ENCODE measurements around the gene ARHGAP10.

The ARHGAP10 gene

GRCh38 chr4:147828331-147828905 is 96.5 kb downstream of the ARHGAP10 start:
- no peak for DNase-seq

- DNase-seq, result no peak
These were observed 97.7 kb downstream of the ARHGAP10 start for GRCh38 chr4:147829401-147830101.

DNA sequence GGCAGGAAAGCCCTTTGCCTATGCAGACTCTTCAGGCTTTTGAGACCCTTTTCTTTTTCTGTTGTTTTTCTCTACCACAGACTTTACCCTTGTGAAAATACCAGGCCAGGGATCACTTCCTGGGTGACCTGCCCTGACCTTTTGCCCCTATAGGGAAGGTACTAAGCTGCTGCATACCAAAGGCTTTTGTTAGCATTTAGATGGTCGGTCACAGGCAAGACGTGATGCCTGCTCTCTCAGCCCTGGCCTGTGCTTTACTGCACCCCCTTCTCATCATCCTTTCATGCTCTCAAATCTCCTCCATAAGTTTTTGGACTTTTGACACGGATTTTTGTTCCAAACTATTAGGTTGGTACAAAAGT is 98.2 kb downstream of the ARHGAP10 start:
- DNase-seq, result no peak

GRCh38 chr4:147830987-147831386 is 99.1 kb downstream of the ARHGAP10 start:
- DNase-seq, result no peak

DNA sequence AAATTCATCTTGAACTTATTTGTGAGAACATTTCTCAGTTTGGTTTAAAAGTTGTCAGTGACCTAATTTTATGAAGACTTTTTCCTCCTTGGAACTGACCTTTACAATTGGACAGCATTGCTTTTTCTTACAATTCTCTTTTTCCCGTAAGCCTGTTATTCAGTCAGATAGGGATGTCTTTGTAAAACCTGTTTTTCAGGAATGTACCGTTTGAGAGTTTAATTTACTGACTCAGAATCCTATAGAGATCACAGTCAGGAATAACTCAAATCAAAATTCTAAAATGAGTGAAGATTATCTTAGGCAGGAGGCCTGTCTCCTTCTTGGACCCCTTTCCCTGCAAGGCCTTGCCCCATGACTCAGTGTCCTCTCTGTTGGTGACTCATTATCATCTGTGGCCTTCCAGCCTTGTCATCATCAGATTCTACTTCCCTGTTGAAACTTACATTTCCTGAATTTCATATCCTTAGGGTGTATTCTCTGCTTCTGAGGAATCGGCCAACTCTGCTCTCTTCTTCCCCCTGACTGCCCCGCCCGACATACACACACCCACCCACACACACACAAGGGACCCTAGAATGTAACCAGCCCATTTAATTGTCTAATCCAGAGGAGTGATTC is 99.8 kb downstream of the ARHGAP10 start:
- no peak for DNase-seq

- DNase-seq, result no peak
These were observed 101.4 kb downstream of the ARHGAP10 start for GRCh38 chr4:147833254-147833653.

- no peak for DNase-seq
These were observed 101.9 kb downstream of the ARHGAP10 start for GRCh38 chr4:147833741-147834140.

GRCh38 chr4:147834480-147834879 is 102.6 kb downstream of the ARHGAP10 start:
- DNase-seq, result no peak

DNA sequence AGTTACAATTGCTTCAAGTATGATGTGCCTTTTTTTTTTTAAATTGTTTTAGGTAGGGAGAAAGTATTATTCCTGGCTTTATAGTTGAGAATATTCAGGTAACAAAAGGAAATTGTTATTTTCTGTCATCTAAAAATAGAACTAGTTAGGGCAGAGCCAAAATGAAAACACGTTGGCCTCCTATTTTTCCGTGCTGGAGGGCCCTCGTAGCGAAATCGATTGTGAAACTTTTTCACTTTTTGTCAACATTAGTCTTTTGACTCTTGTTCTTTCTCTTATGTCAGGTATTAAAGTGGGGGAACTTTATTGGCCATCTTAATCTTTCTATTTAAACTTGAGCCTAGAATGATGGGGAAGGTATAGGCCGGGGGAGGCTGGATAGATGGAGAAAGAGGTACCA is 104.9 kb downstream of the ARHGAP10 start:
- no peak for DNase-seq

- no peak for DNase-seq
These were observed 105.5 kb downstream of the ARHGAP10 start for GRCh38 chr4:147837435-147837834.

DNA sequence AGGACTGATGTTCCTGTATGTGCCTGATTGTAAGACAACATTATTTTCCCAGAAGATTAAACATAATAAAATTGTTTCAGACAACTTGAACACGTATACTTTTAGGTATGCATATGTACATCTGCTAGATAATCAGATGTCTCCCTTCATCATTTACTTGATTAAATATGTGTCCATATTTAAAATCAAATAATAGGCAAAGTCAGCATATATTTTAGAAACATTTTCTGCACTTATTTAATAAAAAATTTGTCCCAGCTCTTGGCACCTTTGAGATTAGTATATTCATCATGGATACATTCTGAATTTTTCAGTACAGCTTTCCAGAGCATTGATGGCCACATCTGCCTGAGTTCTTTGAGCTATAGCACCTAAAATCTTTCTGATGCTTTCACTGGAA is 106.0 kb downstream of the ARHGAP10 start:
- no peak for DNase-seq

DNA sequence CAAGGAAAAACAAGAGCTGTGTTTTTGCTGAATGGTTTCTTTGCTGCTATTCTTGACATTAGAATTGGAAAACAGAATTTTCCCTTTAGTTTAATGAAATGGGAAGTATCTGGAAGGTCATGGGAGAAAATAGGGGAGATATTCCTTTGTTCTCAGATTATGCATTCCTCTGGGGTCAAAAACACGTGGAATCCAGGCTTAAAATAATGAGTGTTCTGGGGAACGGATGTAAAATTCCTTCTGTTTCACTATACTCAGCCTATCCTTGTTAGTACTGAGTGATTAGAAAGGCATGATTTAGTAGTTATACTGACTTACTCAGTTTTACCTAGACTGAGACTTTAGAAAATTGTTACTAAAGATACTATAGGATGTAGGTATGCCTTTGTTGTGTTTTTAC is 107.3 kb downstream of the ARHGAP10 start:
- DNase-seq, result no peak

DNA sequence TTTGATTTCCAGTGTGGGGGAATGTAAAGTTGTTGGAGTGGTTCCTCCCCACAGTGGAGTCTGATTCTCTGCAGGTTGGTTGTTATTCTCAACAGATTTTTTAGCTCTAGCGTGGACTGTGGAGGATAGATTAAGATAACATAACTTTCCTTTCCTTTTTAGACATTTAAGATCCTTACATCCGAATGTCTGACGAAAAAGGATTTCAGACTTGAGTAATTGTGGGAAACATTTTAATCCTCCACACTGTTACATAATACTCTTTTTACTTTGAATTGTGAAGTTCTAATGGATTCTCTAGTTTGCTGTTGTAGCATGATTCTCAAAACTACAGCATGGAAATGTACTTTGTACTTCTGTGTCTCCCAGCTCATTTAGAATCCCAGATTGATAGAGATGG is 107.8 kb downstream of the ARHGAP10 start:
- DNase-seq, result no peak

GRCh38 chr4:147840838-147841738 is 109.2 kb downstream of the ARHGAP10 start:
- DNase-seq, result no peak

- DNase-seq, result no peak
These were observed 110.7 kb downstream of the ARHGAP10 start for GRCh38 chr4:147842573-147842972.

DNA sequence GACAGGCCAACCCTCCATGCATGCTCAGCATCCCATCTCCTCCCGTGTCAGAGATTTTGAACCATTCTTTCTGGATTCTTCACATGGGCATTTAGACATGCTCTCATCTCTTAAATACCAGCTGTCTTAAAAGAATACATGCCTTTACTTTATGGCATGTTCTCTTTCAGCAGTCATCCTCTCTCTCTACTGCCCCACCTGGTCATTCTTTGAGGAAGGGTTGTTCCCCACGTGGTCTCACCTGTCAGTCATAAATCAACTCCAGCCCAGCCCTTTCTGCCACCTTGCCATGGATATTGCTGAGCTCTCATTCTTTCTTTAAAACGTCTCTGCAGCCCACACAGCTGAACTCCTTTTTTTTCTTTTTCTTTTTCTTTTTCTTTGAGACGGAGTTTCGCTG is 111.3 kb downstream of the ARHGAP10 start:
- no peak for DNase-seq

- DNase-seq, result no peak
These were observed 112.9 kb downstream of the ARHGAP10 start for GRCh38 chr4:147844781-147845180.

DNA sequence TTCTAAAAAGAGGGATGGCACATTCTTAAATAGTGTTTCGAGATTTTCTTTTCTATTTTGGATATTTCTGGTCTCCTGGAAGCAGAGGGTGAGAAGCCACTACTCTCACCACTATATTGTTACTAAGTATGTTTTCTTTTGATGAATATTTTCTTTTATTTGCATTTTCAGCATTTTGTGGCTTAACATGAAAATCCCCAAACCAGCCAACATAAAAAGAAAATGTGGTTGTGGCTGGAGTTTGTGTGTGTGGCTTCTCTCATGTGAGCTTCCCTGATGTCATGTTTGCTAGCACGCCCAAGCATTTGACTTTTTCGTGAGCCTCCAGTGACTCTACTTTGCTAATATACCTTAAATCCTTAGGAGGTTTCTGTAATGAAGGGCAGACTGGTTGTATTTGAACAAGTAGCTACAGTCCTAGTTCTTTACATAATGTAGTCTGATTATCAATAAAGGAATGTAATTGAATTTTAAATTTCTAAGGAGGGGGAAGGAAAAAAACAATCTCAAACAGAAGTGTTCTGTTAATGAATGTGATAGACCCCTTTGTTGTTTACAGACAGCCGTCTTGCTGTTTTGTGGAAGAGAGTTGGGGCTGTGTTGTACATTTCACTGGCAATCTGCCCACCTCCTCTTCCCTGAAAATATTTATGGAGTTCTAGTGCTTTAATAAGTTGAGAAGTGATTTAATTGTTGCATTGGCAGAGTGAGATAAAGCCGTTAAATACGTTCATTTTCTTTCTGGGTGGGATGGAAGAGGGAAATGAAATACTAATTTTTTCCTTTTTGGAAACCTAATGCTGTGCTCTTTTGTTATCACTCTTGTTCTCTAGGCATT is 114.6 kb downstream of the ARHGAP10 start:
- no peak for DNase-seq

DNA sequence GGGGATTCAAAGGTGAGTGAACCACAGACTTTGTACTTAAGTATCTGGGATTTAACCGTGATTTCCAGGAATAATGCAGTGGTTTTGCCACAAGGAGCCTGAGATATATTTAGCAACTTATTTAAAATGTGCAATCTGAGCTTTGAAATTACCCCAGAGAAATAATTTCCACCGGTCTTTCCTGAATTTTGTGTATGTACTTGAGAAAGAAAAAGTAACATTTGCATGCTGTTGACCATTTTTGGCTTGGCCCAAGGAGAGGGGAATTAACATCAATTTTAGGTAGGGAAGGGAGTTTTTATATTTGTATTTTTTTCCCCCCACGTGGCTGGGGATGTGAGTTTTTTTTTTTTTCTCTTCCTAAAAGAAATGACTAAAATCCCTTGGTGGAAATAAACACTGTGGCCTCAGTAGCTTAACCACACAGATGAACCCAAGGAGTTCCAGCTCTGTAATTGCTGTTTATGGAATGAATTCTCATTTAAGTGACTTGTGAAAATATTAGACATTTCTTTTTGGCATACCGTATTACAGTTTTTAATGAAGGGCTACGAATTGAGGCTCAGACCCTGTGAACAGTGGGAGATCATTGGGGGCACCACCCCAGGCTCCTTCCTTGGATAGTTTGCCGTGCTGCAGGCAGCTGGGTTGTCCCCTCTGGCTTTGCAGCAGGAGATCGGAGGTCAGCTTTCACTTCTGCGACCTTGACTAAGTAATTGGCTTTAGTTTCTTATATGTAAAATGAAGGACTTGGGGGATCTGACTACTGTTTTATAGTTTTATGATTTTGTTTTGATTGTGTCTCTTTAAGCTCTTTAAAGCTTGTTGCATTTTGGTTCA is 116.1 kb downstream of the ARHGAP10 start:
- DNase-seq, result no peak

DNA sequence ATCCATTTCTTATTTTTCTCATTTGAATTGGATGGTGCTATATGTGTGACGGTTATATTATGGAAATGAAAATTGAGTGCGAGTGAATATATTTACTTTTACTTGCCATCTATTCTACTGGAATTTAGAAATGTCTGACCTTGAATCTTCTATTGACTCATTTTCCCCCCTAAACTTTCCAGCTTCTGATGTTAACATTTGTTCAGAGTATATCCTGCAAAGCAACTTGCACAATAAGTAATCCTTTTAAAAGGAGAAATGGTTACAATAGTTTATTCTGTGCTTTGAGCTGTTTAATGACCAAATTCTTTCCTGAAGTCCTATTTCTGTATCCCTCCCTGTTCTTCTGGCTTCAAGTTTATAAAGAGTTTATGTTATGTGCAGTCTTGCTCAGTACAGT is 116.7 kb downstream of the ARHGAP10 start:
- no peak for DNase-seq

DNA sequence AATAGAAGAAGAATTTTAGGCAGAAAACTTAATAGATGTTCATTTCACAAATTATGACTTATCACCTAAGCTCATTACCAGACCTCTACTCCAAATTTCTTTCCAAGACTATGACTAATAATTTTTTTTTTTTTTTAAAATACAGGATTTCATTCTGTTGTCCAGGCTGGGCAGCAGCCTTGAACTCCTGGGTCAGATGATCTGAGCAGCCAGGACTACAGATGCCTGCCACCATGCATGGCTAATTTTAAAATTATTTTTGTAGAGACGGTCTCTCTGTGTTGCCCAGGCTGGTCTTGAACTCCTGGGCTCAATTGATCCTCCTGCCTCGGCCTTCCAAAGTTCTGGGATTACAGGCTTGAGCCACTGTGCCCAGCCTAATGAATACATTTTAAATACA is 119.2 kb downstream of the ARHGAP10 start:
- no peak for DNase-seq

GRCh38 chr4:147853706-147854105 is 121.8 kb downstream of the ARHGAP10 start:
- no peak for DNase-seq
